ENCODE data around the gene CORO2B. TPM values are rescaled to one million over a fixed set of nuclear protein-coding genes. Genes with fewer than 3 reads are reported as not detected.

CORO2B gene
- total RNA-seq, 1 donor from 2014 or later, result 11.0 TPM

GRCh38 chr15:68634531-68634930 lies 55.7 kb downstream of the CORO2B start:
- Histone ChIP-seq H3K4me3 (no peak overlapping the region), H3K9me3 (no peaks in the 10 kb centered on the region), H3K27ac (no peak overlapping the region), H3K4me1 (peaks cover 0 to 22% of the 10 kb centered on the region in 2 donors), H3K36me3 (no peaks in the 10 kb centered on the region), H3K27me3 (no peaks in the 10 kb centered on the region)
- intact Hi-C loops (cut with DNase I), result no loop called here
- no peak for DNase-seq (ENCODE audit: low spot score in 2 of 2)
- TF ChIP-seq CTCF (IDR thresholded peaks at IDR 0.05), result no peak

- TF ChIP-seq CTCF (IDR thresholded peaks at IDR 0.05), result peak in 1 of 3 experiments; percentile 33
- Histone ChIP-seq H3K36me3 (no peaks in the 10 kb centered on the region), H3K27me3 (no peaks in the 10 kb centered on the region), H3K27ac (no peak overlapping the region), H3K4me1 (peaks cover 0 to 22% of the 10 kb centered on the region in 2 donors), H3K4me3 (no peak overlapping the region), H3K9me3 (no peaks in the 10 kb centered on the region)
- no peak for DNase-seq (ENCODE audit: low spot score in 2 of 2)
- intact Hi-C loops (cut with DNase I), result loop anchor here (5.0 kb wide), 1 partner anchor 58 kb away; the partner anchor contains the start of gene CORO2B
Measured at GRCh38 chr15:68635141-68635540, 56.3 kb downstream of the CORO2B start.

GRCh38 chr15:68636256-68636655 lies 57.5 kb downstream of the CORO2B start:
- Histone ChIP-seq H3K4me1 (peaks cover 0 to 22% of the 10 kb centered on the region in 2 donors), H3K9me3 (no peaks in the 10 kb centered on the region), H3K27ac (no peak overlapping the region), H3K36me3 (no peaks in the 10 kb centered on the region), H3K4me3 (no peak overlapping the region), H3K27me3 (no peaks in the 10 kb centered on the region)
- intact Hi-C loops (cut with DNase I), result loop anchor here (5.0 kb wide), 1 partner anchor 59 kb away; the partner anchor contains the start of gene CORO2B
- TF ChIP-seq CTCF (IDR thresholded peaks at IDR 0.05), result no peak
- DNase-seq (ENCODE audit: low spot score in 2 of 2), result no peak

GRCh38 chr15:68637767-68638404 lies 59.1 kb downstream of the CORO2B start:
- Histone ChIP-seq H3K36me3 (no peaks in the 10 kb centered on the region), H3K4me1 (peaks cover 0 to 22% of the 10 kb centered on the region in 2 donors), H3K27me3 (no peaks in the 10 kb centered on the region), H3K9me3 (no peaks in the 10 kb centered on the region), H3K27ac (peak overlapping the region; percentile 54 to 66), H3K4me3 (no peak overlapping the region)
- no peak for DNase-seq (ENCODE audit: low spot score in 2 of 2)
- TF ChIP-seq CTCF (IDR thresholded peaks at IDR 0.05), result no peak
- intact Hi-C loops (cut with DNase I), result loop anchor here (5.0 kb wide), 1 partner anchor 61 kb away; the partner anchor contains the start of gene CORO2B

GRCh38 chr15:68638953-68639515 lies 60.2 kb downstream of the CORO2B start:
- TF ChIP-seq CTCF (IDR thresholded peaks at IDR 0.05), result no peak
- no peak for DNase-seq (ENCODE audit: low spot score in 2 of 2)

More at GRCh38 chr15:68638953-68639515, 60.2 kb downstream of the CORO2B start:
- H3K27ac ChIP-seq, result peak overlapping the region; percentile 54 to 66
- intact Hi-C loops (cut with DNase I), result loop anchor here (5.0 kb wide), 1 partner anchor 62 kb away; the partner anchor contains the start of gene CORO2B
- no peaks in the 10 kb centered on the region for H3K36me3 ChIP-seq
- no peak overlapping the region for H3K4me3 ChIP-seq
- H3K9me3 ChIP-seq, result no peaks in the 10 kb centered on the region
- H3K4me1 ChIP-seq, result peaks cover 0 to 22% of the 10 kb centered on the region in 2 donors
- no peaks in the 10 kb centered on the region for H3K27me3 ChIP-seq

Measured in ascending aorta (tissue), 2 donors.